GM12878 (cell line): ENCODE data around the gene TMCO1.

ENCODE experiments used
- BCL11A ChIP-seq: IDR thresholded peaks from 2 replicates; pipeline ENCODE4 v1.6.1; 2011; ENCODE audit warnings: low read depth, low read length
- BRCA1 ChIP-seq: IDR thresholded peaks from 2 replicates; pipeline ENCODE4 v1.6.1; 2011; ENCODE audit warnings: low read depth, low read length, improper control_type of control experiment
- POLR2A ChIP-seq: IDR thresholded peaks from 2 replicates; pipeline ENCODE4 v1.6.1; 2011; ENCODE audit warnings: low read depth, mild to moderate bottlenecking, low read length
- POU2F2 ChIP-seq: IDR thresholded peaks from 3 replicates; pipeline ENCODE4 v1.6.1; 2011; ENCODE audit warnings: low read depth, mild to moderate bottlenecking, low read length, borderline replicate concordance
- RELA ChIP-seq: fragments of 450-650 bp; IDR thresholded peaks from 2 replicates; pipeline ENCODE4 v1.8.0; 2014; ENCODE audit warnings: borderline replicate concordance; ENCODE audit not compliant: partially characterized antibody
- SIN3A ChIP-seq: IDR thresholded peaks from 2 replicates; pipeline ENCODE4 v1.6.1; 2012; ENCODE audit warnings: low read depth, low read length, improper control_type of control experiment
- SRF ChIP-seq, 2 experiments: IDR thresholded peaks; 2 replicates each; pipeline ENCODE4 v1.6.1; 2011; ENCODE audit warnings: low read depth in 2 of 2, low read length in 2 of 2, mild to moderate bottlenecking in 1 of 2, moderate library complexity in 1 of 2
- YBX1 ChIP-seq: fragments of 450-650 bp; IDR thresholded peaks from 2 replicates; pipeline ENCODE4 v1.6.1; 2016; ENCODE audit warnings: antibody characterized with exemption
- ZBED1 ChIP-seq: IDR thresholded peaks from 2 replicates; pipeline ENCODE4 v1.6.1; 2016; ENCODE audit warnings: borderline replicate concordance
- TF ChIP-seq, protein P1 (sequence below), 3 experiments: IDR thresholded peaks in 2 of 3; conservative IDR thresholded peaks in 1 of 3; 2 replicates each; pipeline ENCODE4 v1.5.1; 2011; ENCODE audit warnings: low read depth in 3 of 3, low read length in 3 of 3, mild to moderate bottlenecking in 3 of 3, control low read depth in 2 of 3, moderate library complexity in 2 of 3, inconsistent platforms in 1 of 3, mixed read lengths in 1 of 3; ENCODE audit not compliant: control insufficient read depth in 2 of 3, insufficient read depth in 1 of 3; ENCODE audit errors: extremely low read depth in 1 of 3
- TF ChIP-seq, protein P2 (sequence below): IDR thresholded peaks from 2 replicates; pipeline ENCODE4 v1.6.1; 2012; ENCODE audit warnings: low read length, inconsistent platforms
- TF ChIP-seq, protein P3 (sequence below): fragments of 450-650 bp; IDR thresholded peaks from 2 replicates; pipeline ENCODE4 v1.6.1; 2014; ENCODE audit warnings: mild to moderate bottlenecking
- TF ChIP-seq, protein P4 (sequence below): fragments of 450-650 bp; IDR thresholded peaks from 2 replicates; pipeline ENCODE4 v1.6.1; 2017; ENCODE audit warnings: mild to moderate bottlenecking
- TF ChIP-seq, protein P5 (sequence below): fragments of 450-650 bp; formaldehyde crosslinking; IDR thresholded peaks from 2 replicates; pipeline ENCODE4 v1.4.0; 2020; ENCODE audit warnings: mild to moderate bottlenecking, moderate library complexity

DNA sequence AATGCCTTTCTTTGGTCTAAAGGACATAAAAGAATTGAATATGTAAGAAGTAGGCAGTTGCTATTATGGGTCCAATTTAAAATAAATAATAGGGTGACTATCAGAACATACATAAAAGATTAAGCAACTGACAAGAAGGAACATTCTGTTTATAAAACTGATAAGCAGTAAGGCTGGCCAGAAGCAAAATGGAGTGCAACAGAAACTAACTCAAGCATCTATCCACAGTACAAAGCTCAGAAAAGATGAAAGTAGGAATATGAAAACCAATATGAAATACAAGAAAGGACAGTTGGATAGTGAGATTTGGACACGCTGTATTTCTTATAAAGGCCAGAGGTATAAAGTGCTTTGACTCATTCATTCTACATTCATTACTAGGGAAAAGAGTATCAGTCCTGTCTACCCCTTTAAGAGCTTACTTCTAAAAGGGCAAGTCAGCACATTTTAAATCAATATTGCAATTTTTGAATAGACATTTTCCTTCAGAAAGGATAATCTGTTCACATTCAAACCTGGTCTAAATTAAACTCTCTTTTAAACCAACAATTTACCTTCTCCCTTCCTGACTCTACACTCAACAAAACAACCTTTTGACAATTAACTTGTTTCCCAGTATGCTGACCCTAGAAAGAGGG, 84.7 kb downstream of the TMCO1 start:
- TF ChIP-seq, protein P1, sequence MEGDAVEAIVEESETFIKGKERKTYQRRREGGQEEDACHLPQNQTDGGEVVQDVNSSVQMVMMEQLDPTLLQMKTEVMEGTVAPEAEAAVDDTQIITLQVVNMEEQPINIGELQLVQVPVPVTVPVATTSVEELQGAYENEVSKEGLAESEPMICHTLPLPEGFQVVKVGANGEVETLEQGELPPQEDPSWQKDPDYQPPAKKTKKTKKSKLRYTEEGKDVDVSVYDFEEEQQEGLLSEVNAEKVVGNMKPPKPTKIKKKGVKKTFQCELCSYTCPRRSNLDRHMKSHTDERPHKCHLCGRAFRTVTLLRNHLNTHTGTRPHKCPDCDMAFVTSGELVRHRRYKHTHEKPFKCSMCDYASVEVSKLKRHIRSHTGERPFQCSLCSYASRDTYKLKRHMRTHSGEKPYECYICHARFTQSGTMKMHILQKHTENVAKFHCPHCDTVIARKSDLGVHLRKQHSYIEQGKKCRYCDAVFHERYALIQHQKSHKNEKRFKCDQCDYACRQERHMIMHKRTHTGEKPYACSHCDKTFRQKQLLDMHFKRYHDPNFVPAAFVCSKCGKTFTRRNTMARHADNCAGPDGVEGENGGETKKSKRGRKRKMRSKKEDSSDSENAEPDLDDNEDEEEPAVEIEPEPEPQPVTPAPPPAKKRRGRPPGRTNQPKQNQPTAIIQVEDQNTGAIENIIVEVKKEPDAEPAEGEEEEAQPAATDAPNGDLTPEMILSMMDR (IDR thresholded peaks at IDR 0.05 in 2 of 3, conservative IDR thresholded peaks at IDR 0.05 in 1 of 3; ENCODE audit: control insufficient read depth in 2 of 3, extremely low read depth in 1 of 3, insufficient read depth in 1 of 3, low read depth in 3 of 3, low read length in 3 of 3), result no peak
- TF ChIP-seq SIN3A, result no peak
- no peak for TF ChIP-seq RELA
- TF ChIP-seq POU2F2, result no peak
- TF ChIP-seq, protein P2, sequence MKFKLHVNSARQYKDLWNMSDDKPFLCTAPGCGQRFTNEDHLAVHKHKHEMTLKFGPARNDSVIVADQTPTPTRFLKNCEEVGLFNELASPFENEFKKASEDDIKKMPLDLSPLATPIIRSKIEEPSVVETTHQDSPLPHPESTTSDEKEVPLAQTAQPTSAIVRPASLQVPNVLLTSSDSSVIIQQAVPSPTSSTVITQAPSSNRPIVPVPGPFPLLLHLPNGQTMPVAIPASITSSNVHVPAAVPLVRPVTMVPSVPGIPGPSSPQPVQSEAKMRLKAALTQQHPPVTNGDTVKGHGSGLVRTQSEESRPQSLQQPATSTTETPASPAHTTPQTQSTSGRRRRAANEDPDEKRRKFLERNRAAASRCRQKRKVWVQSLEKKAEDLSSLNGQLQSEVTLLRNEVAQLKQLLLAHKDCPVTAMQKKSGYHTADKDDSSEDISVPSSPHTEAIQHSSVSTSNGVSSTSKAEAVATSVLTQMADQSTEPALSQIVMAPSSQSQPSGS, result no peak
- TF ChIP-seq, protein P3, sequence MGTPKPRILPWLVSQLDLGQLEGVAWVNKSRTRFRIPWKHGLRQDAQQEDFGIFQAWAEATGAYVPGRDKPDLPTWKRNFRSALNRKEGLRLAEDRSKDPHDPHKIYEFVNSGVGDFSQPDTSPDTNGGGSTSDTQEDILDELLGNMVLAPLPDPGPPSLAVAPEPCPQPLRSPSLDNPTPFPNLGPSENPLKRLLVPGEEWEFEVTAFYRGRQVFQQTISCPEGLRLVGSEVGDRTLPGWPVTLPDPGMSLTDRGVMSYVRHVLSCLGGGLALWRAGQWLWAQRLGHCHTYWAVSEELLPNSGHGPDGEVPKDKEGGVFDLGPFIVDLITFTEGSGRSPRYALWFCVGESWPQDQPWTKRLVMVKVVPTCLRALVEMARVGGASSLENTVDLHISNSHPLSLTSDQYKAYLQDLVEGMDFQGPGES, result no peak
- TF ChIP-seq BRCA1, result no peak
- TF ChIP-seq, protein P4, sequence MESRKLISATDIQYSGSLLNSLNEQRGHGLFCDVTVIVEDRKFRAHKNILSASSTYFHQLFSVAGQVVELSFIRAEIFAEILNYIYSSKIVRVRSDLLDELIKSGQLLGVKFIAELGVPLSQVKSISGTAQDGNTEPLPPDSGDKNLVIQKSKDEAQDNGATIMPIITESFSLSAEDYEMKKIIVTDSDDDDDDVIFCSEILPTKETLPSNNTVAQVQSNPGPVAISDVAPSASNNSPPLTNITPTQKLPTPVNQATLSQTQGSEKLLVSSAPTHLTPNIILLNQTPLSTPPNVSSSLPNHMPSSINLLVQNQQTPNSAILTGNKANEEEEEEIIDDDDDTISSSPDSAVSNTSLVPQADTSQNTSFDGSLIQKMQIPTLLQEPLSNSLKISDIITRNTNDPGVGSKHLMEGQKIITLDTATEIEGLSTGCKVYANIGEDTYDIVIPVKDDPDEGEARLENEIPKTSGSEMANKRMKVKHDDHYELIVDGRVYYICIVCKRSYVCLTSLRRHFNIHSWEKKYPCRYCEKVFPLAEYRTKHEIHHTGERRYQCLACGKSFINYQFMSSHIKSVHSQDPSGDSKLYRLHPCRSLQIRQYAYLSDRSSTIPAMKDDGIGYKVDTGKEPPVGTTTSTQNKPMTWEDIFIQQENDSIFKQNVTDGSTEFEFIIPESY, result no peak
- TF ChIP-seq SRF (IDR thresholded peaks at IDR 0.05; ENCODE audit: low read depth in 2 of 2, low read length in 2 of 2), result no peak
- TF ChIP-seq BCL11A, result no peak
- no peak for TF ChIP-seq YBX1
- TF ChIP-seq, protein P5, sequence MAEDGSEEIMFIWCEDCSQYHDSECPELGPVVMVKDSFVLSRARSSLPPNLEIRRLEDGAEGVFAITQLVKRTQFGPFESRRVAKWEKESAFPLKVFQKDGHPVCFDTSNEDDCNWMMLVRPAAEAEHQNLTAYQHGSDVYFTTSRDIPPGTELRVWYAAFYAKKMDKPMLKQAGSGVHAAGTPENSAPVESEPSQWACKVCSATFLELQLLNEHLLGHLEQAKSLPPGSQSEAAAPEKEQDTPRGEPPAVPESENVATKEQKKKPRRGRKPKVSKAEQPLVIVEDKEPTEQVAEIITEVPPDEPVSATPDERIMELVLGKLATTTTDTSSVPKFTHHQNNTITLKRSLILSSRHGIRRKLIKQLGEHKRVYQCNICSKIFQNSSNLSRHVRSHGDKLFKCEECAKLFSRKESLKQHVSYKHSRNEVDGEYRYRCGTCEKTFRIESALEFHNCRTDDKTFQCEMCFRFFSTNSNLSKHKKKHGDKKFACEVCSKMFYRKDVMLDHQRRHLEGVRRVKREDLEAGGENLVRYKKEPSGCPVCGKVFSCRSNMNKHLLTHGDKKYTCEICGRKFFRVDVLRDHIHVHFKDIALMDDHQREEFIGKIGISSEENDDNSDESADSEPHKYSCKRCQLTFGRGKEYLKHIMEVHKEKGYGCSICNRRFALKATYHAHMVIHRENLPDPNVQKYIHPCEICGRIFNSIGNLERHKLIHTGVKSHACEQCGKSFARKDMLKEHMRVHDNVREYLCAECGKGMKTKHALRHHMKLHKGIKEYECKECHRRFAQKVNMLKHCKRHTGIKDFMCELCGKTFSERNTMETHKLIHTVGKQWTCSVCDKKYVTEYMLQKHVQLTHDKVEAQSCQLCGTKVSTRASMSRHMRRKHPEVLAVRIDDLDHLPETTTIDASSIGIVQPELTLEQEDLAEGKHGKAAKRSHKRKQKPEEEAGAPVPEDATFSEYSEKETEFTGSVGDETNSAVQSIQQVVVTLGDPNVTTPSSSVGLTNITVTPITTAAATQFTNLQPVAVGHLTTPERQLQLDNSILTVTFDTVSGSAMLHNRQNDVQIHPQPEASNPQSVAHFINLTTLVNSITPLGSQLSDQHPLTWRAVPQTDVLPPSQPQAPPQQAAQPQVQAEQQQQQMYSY (CRISPR knock-in tag), result no peak
- no peak for TF ChIP-seq POLR2A
- no peak for TF ChIP-seq ZBED1
